ENCODE measurements around the gene PLCB4.

- TF ChIP-seq CTCF (IDR thresholded peaks at IDR 0.05) (no peak), POLR2AphosphoS5 (IDR thresholded peaks at IDR 0.05) (no peak), POLR2A (IDR thresholded peaks at IDR 0.05) (no peak), EP300 (IDR thresholded peaks at IDR 0.05) (no peak)
These were observed 423.2 kb downstream of the PLCB4 start for GRCh38 chr20:9492067-9492466.
